Astrocyte (in vitro differentiated cells and primary cell): ENCODE results near the gene GRAMD2A. TPM values are rescaled to one million over a fixed set of nuclear protein-coding genes. Genes with fewer than 3 reads are reported as not detected.

ENCODE experiments used
- DNase-seq: peaks from one replicate; pipeline ENCODE4 v3.0.0-alpha.2; 2010; ENCODE audit warnings: low read depth
- FAIRE-seq: peaks from 2 replicates; lab custom pipeline; 2011; peaks lifted over from hg19 to GRCh38; lab: Jason Lieb, UNC
- H2AFZ ChIP-seq: 2 replicates; pipeline ENCODE4 v1.6.0; 2012; ENCODE audit warnings: low read depth, low read length, inconsistent platforms
- H3K27ac ChIP-seq: 2 replicates; pipeline ENCODE4 v1.5.1; 2011; ENCODE audit warnings: low read depth, low read length, inconsistent platforms
- H3K27me3 ChIP-seq: 2 replicates; pipeline ENCODE4 v1.6.0; 2011; ENCODE audit warnings: low read length, inconsistent platforms; ENCODE audit not compliant: insufficient read depth
- H3K36me3 ChIP-seq: 2 replicates; pipeline ENCODE4 v1.5.1; 2011; ENCODE audit warnings: low read length, inconsistent platforms; ENCODE audit not compliant: insufficient read depth
- H3K4me1 ChIP-seq: 2 replicates; pipeline ENCODE4 v1.5.1; 2011; ENCODE audit warnings: low read length, inconsistent platforms; ENCODE audit not compliant: insufficient read depth
- H3K4me2 ChIP-seq: 2 replicates; pipeline ENCODE4 v1.6.0; 2012; ENCODE audit warnings: low read length, inconsistent platforms
- H3K4me3 ChIP-seq: 2 replicates; pipeline ENCODE4 v1.5.1; 2011; ENCODE audit warnings: low read depth, mild to moderate bottlenecking, low read length, inconsistent platforms; ENCODE audit not compliant: insufficient read depth
- H3K79me2 ChIP-seq: 2 replicates; pipeline ENCODE4 v1.6.0; 2012; ENCODE audit warnings: mild to moderate bottlenecking, low read length, inconsistent platforms; ENCODE audit not compliant: insufficient read depth
- H3K9ac ChIP-seq: 2 replicates; pipeline ENCODE4 v1.6.0; 2012; ENCODE audit warnings: mild to moderate bottlenecking, low read length, inconsistent platforms
- H3K9me3 ChIP-seq: 2 replicates; pipeline ENCODE4 v1.5.1; 2012; ENCODE audit warnings: low read depth, mild to moderate bottlenecking, low read length, inconsistent platforms; ENCODE audit not compliant: insufficient read depth
- H4K20me1 ChIP-seq: 2 replicates; pipeline ENCODE4 v1.6.0; 2012; ENCODE audit warnings: low read length, inconsistent platforms; ENCODE audit not compliant: insufficient read depth
- H3K27ac Mint-ChIP-seq: one replicate; pipeline ENCODE4 v1.8.0; 2021; ENCODE audit warnings: mild to moderate bottlenecking, mixed read lengths; ENCODE audit not compliant: unreplicated experiment
- H3K27me3 Mint-ChIP-seq: one replicate; pipeline ENCODE4 v1.8.0; 2021; ENCODE audit warnings: low read depth, mixed read lengths; ENCODE audit not compliant: unreplicated experiment
- H3K36me3 Mint-ChIP-seq: one replicate; pipeline ENCODE4 v1.8.0; 2021; ENCODE audit warnings: low read depth, mixed read lengths; ENCODE audit not compliant: unreplicated experiment
- H3K4me1 Mint-ChIP-seq: one replicate; pipeline ENCODE4 v1.8.0; 2021; ENCODE audit warnings: low read depth, mixed read lengths; ENCODE audit not compliant: unreplicated experiment
- H3K4me3 Mint-ChIP-seq: one replicate; pipeline ENCODE4 v1.8.0; 2021; ENCODE audit warnings: mild to moderate bottlenecking, moderate library complexity, mixed read lengths; ENCODE audit not compliant: unreplicated experiment
- H3K9me3 Mint-ChIP-seq: one replicate; pipeline ENCODE4 v1.8.0; 2021; ENCODE audit warnings: mild to moderate bottlenecking, mixed read lengths; ENCODE audit not compliant: unreplicated experiment
- CTCF ChIP-seq: IDR thresholded peaks from 2 replicates; pipeline ENCODE4 v1.5.1; 2011; ENCODE audit warnings: low read depth, mild to moderate bottlenecking, inconsistent platforms, low read length, moderate library complexity; ENCODE audit not compliant: insufficient read depth
- EZH2 ChIP-seq: IDR thresholded peaks from 2 replicates; pipeline ENCODE4 v1.6.1; 2012; ENCODE audit warnings: mild to moderate bottlenecking, low read length, inconsistent platforms; ENCODE audit not compliant: insufficient read depth
- total RNA-seq: library from RNA; stranded (reverse); gene quantifications from 2 replicates; pipeline ENCODE4 v1.2.1, GENCODE V29; 2021

Gene GRAMD2A
- total RNA-seq, 1 donor from 2014 or later: 0.68 TPM

- H3K9me3 ChIP-seq: no peaks in the 10 kb centered on the region
- H2AFZ ChIP-seq: no peak overlapping the region
- Mint-ChIP-seq H3K4me1 (no peaks in the 10 kb centered on the region), H3K36me3 (peaks cover 2% of the 10 kb centered on the region), H3K9me3 (no peaks in the 10 kb centered on the region), H3K27me3 (peaks cover 29% of the 10 kb centered on the region), H3K4me3 (no peak overlapping the region), H3K27ac (no peak overlapping the region)
- DNase-seq: no peak
- no peak overlapping the region for H3K4me2 ChIP-seq
- H3K79me2 ChIP-seq: no peaks in the 10 kb centered on the region
- peaks cover 6% of the 10 kb centered on the region for H3K27me3 ChIP-seq
- FAIRE-seq: no peak
- no peaks in the 10 kb centered on the region for H3K36me3 ChIP-seq
- TF ChIP-seq CTCF: no peak
- TF ChIP-seq EZH2: no peak
- no peaks in the 10 kb centered on the region for H4K20me1 ChIP-seq
- H3K4me1 ChIP-seq: no peaks in the 10 kb centered on the region
- H3K27ac ChIP-seq: no peak overlapping the region
- no peak overlapping the region for H3K9ac ChIP-seq
- no peak overlapping the region for H3K4me3 ChIP-seq
Observed at GRCh38 chr15:72176743-72177142, 20.8 kb downstream of the GRAMD2A start.

- H2AFZ ChIP-seq: no peak overlapping the region
- peaks cover 6% of the 10 kb centered on the region for H3K27me3 ChIP-seq
- H3K9ac ChIP-seq: no peak overlapping the region
- H3K27me3 Mint-ChIP-seq: peaks cover 29% of the 10 kb centered on the region
- no peak overlapping the region for H3K27ac Mint-ChIP-seq
- H3K27ac ChIP-seq: no peak overlapping the region
- no peak overlapping the region for H3K4me3 ChIP-seq
- no peak for FAIRE-seq
- no peaks in the 10 kb centered on the region for H3K9me3 ChIP-seq
- DNase-seq: no peak
- H3K79me2 ChIP-seq: no peaks in the 10 kb centered on the region
- no peaks in the 10 kb centered on the region for H3K9me3 Mint-ChIP-seq
- H4K20me1 ChIP-seq: no peaks in the 10 kb centered on the region
- H3K4me3 Mint-ChIP-seq: no peak overlapping the region
- H3K36me3 ChIP-seq: no peaks in the 10 kb centered on the region
- peaks cover 2% of the 10 kb centered on the region for H3K36me3 Mint-ChIP-seq
- no peaks in the 10 kb centered on the region for H3K4me1 ChIP-seq
- no peak for TF ChIP-seq CTCF
- TF ChIP-seq EZH2: no peak
- no peak overlapping the region for H3K4me2 ChIP-seq
- no peaks in the 10 kb centered on the region for H3K4me1 Mint-ChIP-seq
Observed at GRCh38 chr15:72176159-72176558, 21.4 kb downstream of the GRAMD2A start.

- peak overlapping the region; percentile 26 for H3K27ac Mint-ChIP-seq
- DNase-seq: no peak
- peaks cover 6% of the 10 kb centered on the region for H3K27me3 ChIP-seq
- H4K20me1 ChIP-seq: no peaks in the 10 kb centered on the region
- FAIRE-seq: no peak
- no peak overlapping the region for H3K4me3 Mint-ChIP-seq
- H3K4me3 ChIP-seq: no peak overlapping the region
- H3K9me3 ChIP-seq: no peaks in the 10 kb centered on the region
- H3K9me3 Mint-ChIP-seq: no peaks in the 10 kb centered on the region
- H3K36me3 ChIP-seq: no peaks in the 10 kb centered on the region
- no peaks in the 10 kb centered on the region for H3K4me1 Mint-ChIP-seq
- no peak overlapping the region for H2AFZ ChIP-seq
- H3K9ac ChIP-seq: no peak overlapping the region
- H3K36me3 Mint-ChIP-seq: peaks cover 2% of the 10 kb centered on the region
- no peaks in the 10 kb centered on the region for H3K4me1 ChIP-seq
- H3K79me2 ChIP-seq: no peaks in the 10 kb centered on the region
- TF ChIP-seq CTCF: no peak
- no peak for TF ChIP-seq EZH2
- peaks cover 29% of the 10 kb centered on the region for H3K27me3 Mint-ChIP-seq
- H3K4me2 ChIP-seq: no peak overlapping the region
- H3K27ac ChIP-seq: no peak overlapping the region
Observed at GRCh38 chr15:72175186-72176044, 22.2 kb downstream of the GRAMD2A start.
